Activated CD8-positive, alpha-beta T cell treated with anti-CD3 and anti-CD28 coated beads, Interleukin-2, amount 10 ng/mL, durations not matched to agents 7 days and 5 days (primary cell): ENCODE measurements around the gene STK11. TPM values are rescaled to one million over a fixed set of nuclear protein-coding genes. Genes with fewer than 3 reads are reported as not detected.

Source experiments
- ATAC-seq: fragments of 150-1000 bp; cut with Tn5 transposase; one replicate; pipeline ENCODE4 v1.10.0; 2021; ENCODE audit warnings: moderate library complexity
- CTCF ChIA-PET: fragments of 350-600 bp; sonication (Branson Sonifier 250); formaldehyde crosslinking; loops from one replicate; lab custom pipeline; 2021; ENCODE audit warnings: antibody characterized with exemption; lab: Charles Lee
- POLR2A ChIA-PET: fragments of 350-600 bp; sonication (Branson Sonifier 250); formaldehyde crosslinking; loops from one replicate; lab custom pipeline; 2021; ENCODE audit warnings: antibody characterized with exemption; lab: Charles Lee
- DNase-seq: peaks from one replicate; pipeline ENCODE4 v3.0.0-alpha.2; 2020
- H3K27ac Mint-ChIP-seq: one replicate; pipeline ENCODE4 v1.8.0; 2021; ENCODE audit warnings: mild to moderate bottlenecking, mixed read lengths
- H3K27me3 Mint-ChIP-seq: one replicate; pipeline ENCODE4 v1.8.0; 2021; ENCODE audit warnings: low read depth, mixed read lengths
- H3K36me3 Mint-ChIP-seq: one replicate; pipeline ENCODE4 v1.8.0; 2021; ENCODE audit warnings: low read depth, mixed read lengths
- H3K4me1 Mint-ChIP-seq: one replicate; pipeline ENCODE4 v1.8.0; 2021; ENCODE audit warnings: low read depth, mixed read lengths
- H3K4me3 Mint-ChIP-seq: one replicate; pipeline ENCODE4 v1.8.0; 2021; ENCODE audit warnings: mild to moderate bottlenecking, mixed read lengths
- H3K9me3 Mint-ChIP-seq: one replicate; pipeline ENCODE4 v1.8.0; 2022; ENCODE audit warnings: mixed read lengths; ENCODE audit not compliant: insufficient read depth
- total RNA-seq, 2 experiments: library from RNA; stranded (reverse); gene quantifications; one replicate each; pipeline ENCODE4 v1.2.3, GENCODE V29; 2021

The STK11 gene
- total RNA-seq, 2 experiments from 2014 or later, result 68.8 to 70.8 TPM

DNA sequence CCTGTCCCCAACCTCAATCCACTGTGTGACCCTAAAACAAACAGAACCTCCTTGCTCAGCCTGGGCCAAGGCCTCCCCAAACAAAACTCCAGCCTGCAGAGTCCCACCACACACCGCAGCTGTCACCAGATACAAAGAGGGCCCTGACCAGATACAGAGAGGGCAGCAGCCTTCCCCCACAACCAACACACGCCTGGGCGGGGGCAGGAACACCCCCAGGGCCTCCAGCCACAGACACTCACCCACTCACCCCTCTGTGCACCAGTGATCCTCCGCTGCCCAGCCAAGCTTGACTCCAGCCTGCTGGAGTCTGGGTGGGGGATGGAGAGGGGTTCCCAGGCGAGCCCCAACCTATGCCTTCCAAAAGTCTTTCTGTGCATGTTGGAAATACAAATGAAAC, 57.6 kb downstream of the STK11 start:
- Mint-ChIP-seq H3K9me3 (no peaks in the 10 kb centered on the region), H3K36me3 (peaks cover 30% of the 10 kb centered on the region), H3K4me1 (peaks cover 71% of the 10 kb centered on the region), H3K4me3 (peak overlapping the region; percentile 39), H3K27me3 (peaks cover 2% of the 10 kb centered on the region), H3K27ac (peak overlapping the region; percentile 72)
- ATAC-seq, result no peak
- CTCF ChIA-PET, result interaction anchor here (4.5 kb wide), 1 partner anchor 19 kb away, joined by 53 read pairs; no protein-coding TSS in a partner anchor
- POLR2A ChIA-PET, result interaction anchor here (2.1 kb wide), 1 partner anchor 19 kb away, joined by 7 read pairs; no protein-coding TSS in a partner anchor
- no peak for DNase-seq

DNA sequence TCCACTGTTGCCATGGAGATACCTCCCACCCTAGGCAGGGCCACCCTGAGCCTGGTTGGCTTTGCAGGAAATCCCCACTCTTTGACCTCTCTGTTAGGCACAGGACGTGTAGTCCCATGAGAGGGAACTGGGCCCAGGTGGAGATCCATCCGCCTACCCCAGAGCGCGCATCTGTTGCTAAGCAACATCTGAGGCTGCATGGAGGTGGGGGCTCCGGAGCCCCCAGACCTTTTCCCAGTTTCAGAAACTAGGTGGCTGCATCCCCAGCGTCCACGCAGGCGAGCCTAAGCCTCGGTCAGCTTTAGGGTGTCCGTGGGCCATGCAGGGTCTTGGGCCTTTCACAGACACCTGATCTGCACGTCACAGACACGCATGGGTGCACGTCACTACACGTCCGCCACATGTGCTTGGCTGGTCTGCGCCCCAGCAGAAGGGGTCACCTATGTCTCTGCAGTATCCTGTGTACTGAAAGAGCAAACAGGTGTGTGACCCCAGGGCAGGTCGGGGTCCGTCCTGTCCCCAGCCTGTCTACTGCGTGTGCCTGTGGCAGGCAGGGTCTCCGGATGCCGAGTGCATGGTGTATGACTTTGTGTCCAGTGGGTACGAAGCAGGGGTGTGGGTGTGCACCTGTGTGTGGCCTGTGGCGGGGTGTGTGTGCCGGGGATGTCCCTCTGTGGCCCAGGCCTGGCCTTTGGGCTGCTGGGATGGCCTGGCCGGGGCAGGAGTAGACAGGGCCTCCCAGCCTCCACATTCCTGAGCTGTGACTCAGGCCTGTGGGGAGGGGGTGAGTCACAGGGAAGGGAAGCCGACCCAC, 59.4 kb downstream of the STK11 start:
- ATAC-seq, result no peak
- H3K36me3 Mint-ChIP-seq, result peaks cover 18% of the 10 kb centered on the region
- POLR2A ChIA-PET, result interaction anchor here (1.2 to 3.0 kb wide), 2 partner anchors 12 to 14 kb away, joined by 4 to 10 read pairs; no protein-coding TSS in a partner anchor

DNA sequence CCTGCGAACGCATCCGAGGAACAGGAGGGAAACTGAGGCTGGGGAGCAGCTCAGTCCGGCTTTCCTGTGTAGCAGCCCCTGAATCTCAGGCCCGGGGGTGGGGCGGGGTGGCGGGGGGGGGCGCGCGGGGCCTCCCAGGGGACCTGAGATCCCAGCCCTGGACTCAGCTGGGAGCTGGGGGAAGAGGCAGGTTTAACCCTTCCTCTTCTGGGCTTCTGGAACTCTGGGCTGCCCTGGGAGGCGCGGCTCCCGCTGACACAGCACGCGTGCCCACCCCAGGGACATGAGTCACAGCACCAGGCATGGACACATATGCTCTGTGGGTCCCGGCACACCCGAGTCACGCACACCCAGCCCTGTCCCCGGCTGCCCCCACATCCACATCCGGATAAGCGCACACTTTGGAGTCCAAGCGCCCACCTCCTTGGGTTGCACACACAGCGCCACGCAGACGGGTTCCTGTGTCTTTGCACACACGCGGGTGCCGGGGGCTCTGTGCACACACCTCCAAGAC, 60.1 kb downstream of the STK11 start:
- H3K9me3 Mint-ChIP-seq, result no peaks in the 10 kb centered on the region
- H3K27me3 Mint-ChIP-seq, result peaks cover 2% of the 10 kb centered on the region
- H3K4me1 Mint-ChIP-seq, result peaks cover 65% of the 10 kb centered on the region
- ATAC-seq, result no peak
- peak overlapping the region; percentile 69 for H3K4me3 Mint-ChIP-seq
- ChIA-PET POLR2A (interaction anchor here (3.0 to 4.4 kb wide), 2 partner anchors 13 to 22 kb away, joined by 10 to 218 read pairs; partner anchors contain the start of gene ATP5F1D), CTCF (interaction anchor here (1.0 to 5.2 kb wide), 6 partner anchors 13 to 611 kb away, joined by 3 to 606 read pairs (median 6); partner anchors contain the start of gene ATP5F1D)
- peak; percentile 76 for DNase-seq
- peaks cover 25% of the 10 kb centered on the region for H3K36me3 Mint-ChIP-seq
- H3K27ac Mint-ChIP-seq, result peak overlapping the region; percentile 82

More for the DNA sequence above, 59.4 kb downstream of the STK11 start:
- Mint-ChIP-seq H3K4me1 (peaks cover 61% of the 10 kb centered on the region), H3K9me3 (no peaks in the 10 kb centered on the region), H3K27ac (peak overlapping the region; percentile 81), H3K27me3 (peaks cover 2% of the 10 kb centered on the region), H3K4me3 (peak overlapping the region; percentile 51)
- CTCF ChIA-PET, result interaction anchor here (4.5 to 5.2 kb wide), 2 partner anchors 21 kb away, joined by 53 to 606 read pairs; partner anchors contain the start of gene ATP5F1D
- DNase-seq, result no peak

DNA sequence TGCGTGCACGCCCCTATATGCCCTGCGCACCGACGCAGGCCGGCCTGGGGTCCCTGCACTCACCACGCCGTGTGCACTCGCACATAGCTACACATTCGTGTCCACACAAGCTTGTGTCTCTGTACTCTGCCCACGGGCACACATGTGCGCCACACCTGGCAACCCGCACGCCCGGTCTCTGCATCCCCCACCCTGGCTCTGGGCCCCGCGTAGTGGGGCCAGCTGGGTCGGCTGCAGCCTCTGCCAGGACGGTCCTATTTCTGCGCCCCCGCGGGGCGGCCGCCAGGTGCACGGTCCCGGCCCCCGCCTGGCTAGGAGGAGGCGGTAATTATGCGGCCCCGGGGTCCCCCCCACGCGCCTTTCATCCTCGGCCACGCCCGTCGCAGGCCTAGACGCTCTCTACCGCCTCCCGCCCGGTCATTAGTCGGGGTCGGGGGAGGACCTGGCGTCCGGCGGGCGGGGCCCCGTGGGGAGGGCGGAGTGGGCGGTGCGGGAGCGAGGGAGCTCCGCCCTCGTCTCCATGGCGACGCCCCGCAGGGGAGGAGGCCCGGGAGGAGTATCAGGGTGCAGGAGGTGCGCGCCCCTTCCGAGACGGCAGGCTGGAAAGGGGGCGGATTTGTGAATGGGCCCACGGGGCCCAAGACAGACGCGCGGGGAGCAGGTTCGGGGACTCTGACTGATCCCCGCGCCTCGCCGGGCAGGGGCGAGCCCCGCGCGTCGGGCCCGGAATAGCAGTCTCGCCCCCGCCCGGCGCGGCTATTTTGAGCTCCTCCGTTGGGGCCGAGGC, 60.7 kb downstream of the STK11 start:
- DNase-seq (peak; percentile 93), ATAC-seq (peak; percentile 50)
- H3K9me3 Mint-ChIP-seq, result no peaks in the 10 kb centered on the region
- peaks cover 70% of the 10 kb centered on the region for H3K4me1 Mint-ChIP-seq
- ChIA-PET POLR2A (interaction anchor here (0.7 to 4.4 kb wide), 6 partner anchors 9 to 192 kb away, joined by 3 to 218 read pairs (median 4); partner anchors contain the start of genes ATP5F1D and FAM174C), CTCF (interaction anchor here (0.7 to 5.2 kb wide), 24 partner anchors 9 to 610 kb away, joined by 3 to 606 read pairs (median 4); partner anchors contain the start of genes ARHGAP45, ATP5F1D and FAM174C)
- peak overlapping the region; percentile 82 for H3K27ac Mint-ChIP-seq
- peak overlapping the region; percentile 69 for H3K4me3 Mint-ChIP-seq
- peaks cover 32% of the 10 kb centered on the region for H3K36me3 Mint-ChIP-seq
- H3K27me3 Mint-ChIP-seq, result peaks cover 2% of the 10 kb centered on the region

DNA sequence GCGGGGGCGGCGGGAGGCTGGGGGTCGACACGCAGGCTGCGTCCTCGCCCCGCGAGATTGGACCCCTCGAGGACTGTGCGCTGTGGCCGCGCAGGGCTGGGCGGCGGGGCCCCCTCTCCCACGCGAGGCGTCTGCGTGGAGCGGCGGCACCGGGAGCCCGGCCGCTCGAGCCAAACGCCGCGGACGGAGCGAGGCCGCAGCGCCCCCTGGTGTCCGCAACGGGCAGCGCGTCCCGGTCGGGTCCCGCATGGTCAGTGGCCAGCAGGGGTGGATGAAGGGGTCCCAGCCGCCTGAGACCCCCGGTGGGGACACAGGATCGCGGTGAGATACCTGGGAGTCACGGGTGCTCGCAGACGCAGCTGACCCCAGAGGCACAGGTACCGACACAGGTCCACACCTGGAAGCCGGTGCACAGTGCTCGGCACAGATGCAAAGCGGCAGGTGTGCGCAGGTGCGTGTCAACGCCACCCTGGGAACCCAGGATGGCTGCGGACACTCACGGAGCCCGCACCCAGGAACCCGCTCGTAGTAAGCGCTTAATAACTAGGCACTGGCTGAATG, 61.4 kb downstream of the STK11 start:
- H3K4me3 Mint-ChIP-seq, result peak overlapping the region; percentile 54
- H3K9me3 Mint-ChIP-seq, result no peaks in the 10 kb centered on the region
- DNase-seq (peak; percentile 80), ATAC-seq (peak; percentile 7)
- POLR2A ChIA-PET, result interaction anchor here (0.7 to 4.4 kb wide), 6 partner anchors 8 to 192 kb away, joined by 3 to 218 read pairs (median 4); partner anchors contain the start of genes ATP5F1D and FAM174C
- H3K36me3 Mint-ChIP-seq, result peaks cover 33% of the 10 kb centered on the region
- peaks cover 2% of the 10 kb centered on the region for H3K27me3 Mint-ChIP-seq
- CTCF ChIA-PET, result interaction anchor here (0.9 to 5.2 kb wide), 22 partner anchors 8 to 609 kb away, joined by 3 to 606 read pairs (median 4); partner anchors contain the start of genes ARHGAP45, ATP5F1D and FAM174C
- no peak overlapping the region for H3K27ac Mint-ChIP-seq
- peaks cover 70% of the 10 kb centered on the region for H3K4me1 Mint-ChIP-seq

DNA sequence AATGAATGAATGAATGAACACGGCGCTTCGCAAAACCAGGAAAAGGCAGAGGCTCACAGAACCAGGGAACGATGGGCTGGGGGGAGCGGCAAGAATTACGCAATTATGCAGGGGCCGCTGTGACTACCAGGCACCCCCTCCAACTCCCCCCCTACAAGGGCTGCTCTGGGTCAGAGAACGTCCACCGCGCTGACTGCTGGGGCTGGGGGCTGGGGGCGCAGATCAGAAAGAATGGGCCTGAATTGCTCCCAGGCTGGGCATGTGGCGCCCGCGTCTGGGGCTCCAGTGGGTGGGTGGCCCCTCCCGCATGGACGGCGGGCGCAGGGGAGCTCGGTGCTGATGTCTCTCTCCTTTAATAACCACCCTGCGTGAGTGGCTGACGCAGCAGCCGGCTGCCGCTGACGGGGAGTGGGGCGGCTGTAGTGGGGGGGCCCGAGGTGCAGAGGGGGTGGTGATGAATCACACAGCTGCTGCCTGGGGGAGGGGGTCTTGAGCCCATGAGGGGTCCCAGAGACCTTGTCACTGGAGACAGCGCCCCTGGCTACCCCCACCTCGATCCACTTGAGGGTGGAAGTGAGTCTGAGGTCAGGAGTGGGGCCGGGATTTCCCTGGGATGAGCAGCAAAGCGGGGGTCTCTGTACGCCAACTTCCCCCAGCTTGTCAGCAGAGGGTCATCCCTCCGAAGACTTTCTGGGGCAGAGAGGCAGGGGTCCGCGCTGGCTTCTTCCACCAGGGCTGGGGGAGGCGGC, 62.1 kb downstream of the STK11 start:
- Mint-ChIP-seq H3K9me3 (no peaks in the 10 kb centered on the region), H3K27me3 (peaks cover 2% of the 10 kb centered on the region), H3K4me1 (peaks cover 72% of the 10 kb centered on the region), H3K4me3 (peak overlapping the region; percentile 54), H3K36me3 (peaks cover 39% of the 10 kb centered on the region), H3K27ac (no peak overlapping the region)
- DNase-seq, result no peak
- CTCF ChIA-PET, result interaction anchor here (1.3 to 5.2 kb wide), 5 partner anchors 8 to 137 kb away, joined by 3 to 606 read pairs (median 18); partner anchors contain the start of genes ATP5F1D and FAM174C
- POLR2A ChIA-PET, result interaction anchor here (1.1 to 4.4 kb wide), 4 partner anchors 10 to 188 kb away, joined by 4 to 218 read pairs (median 42); partner anchors contain the start of gene ATP5F1D
- no peak for ATAC-seq

DNA sequence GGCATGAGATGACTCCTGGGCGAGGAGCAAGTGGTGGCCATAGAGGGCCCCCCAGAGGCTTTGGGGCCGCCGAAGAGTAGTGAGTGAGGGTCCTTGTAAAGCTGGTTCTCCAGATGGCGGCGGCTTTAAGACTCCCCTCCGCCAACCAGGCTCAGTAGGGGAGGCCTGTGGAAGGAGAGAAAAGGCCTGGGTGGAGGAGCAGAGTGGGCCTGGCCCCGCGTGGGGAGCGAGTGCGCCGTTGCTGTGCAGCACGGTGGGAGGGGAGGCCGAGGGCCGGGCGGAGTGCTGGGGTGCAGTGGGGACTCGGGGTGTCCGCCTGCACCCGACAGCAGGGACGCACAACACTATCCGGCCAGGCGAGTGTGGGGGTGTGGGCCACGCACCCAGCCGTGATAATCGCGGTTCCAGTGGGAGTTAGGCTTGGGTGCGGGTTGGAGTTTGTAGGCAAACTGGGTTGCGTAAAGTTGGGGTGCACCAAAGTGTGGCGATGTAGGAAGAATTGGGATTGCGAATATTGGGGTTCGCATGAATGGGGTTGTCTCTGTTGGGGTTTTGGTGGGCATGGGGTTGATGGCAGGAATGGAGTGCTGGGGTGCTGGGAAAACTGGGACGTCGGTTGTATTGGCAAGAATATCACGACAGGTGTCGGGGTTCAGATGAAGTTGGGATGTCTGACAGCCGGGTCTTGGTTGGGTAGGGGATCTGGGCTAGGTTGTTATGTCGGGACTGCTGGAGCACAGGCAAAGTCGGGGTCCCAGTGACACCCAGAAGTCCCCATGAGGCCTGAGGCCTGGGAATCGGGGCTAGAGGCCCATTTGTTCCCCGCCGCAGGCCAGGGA, 62.9 kb downstream of the STK11 start:
- ATAC-seq, result no peak
- DNase-seq, result no peak

DNA sequence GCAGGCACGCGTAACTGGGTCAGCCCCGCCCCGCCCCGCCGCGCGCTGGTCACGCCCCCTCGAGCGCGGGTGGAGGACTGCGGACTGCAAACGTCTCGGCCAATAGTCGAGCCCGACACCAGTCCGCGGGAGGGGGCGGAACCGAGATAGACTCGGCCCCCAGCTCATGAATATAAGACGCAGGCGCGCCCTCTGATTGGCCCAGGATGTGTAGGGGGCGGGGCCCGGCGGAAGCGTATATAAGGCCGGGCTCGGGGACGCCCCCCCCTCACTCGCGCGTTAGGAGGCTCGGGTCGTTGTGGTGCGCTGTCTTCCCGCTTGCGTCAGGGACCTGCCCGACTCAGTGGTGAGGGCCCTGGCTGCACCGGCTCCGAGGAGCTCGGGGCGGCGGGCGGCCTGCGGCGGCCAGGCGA, 63.5 kb downstream of the STK11 start, which contains the start of gene CIRBP:
CIRBP (plus strand) TSS at position 268 of the 413 bp plus-strand sequence. CDS start 1,602 bp downstream, outside the sequence.
- ChIA-PET POLR2A (interaction anchor here (0.5 to 4.4 kb wide), 46 partner anchors 8 to 781 kb away, joined by 3 to 218 read pairs (median 5); partner anchors contain the start of genes ABCA7, ARHGAP45, ATP5F1D and CNN2), CTCF (interaction anchor here (0.8 to 5.2 kb wide), 5 partner anchors 9 to 47 kb away, joined by 3 to 606 read pairs (median 4); partner anchors contain the start of gene ATP5F1D)
- Mint-ChIP-seq H3K4me3 (peak within 1 kb of the TSS; percentile 83), H3K27ac (peak within 1 kb of the TSS; percentile 90), H3K4me1 (peaks cover 75% of the 10 kb centered on the region), H3K27me3 (peaks cover 2% of the 10 kb centered on the region), H3K9me3 (no peaks in the 10 kb centered on the region), H3K36me3 (peaks cover 51% of the 10 kb centered on the region)
- DNase-seq (peak; percentile 100), ATAC-seq (peak; percentile 76)

More for the DNA sequence above, 62.9 kb downstream of the STK11 start:
- H3K27ac Mint-ChIP-seq, result peak overlapping the region; percentile 85
- peaks cover 44% of the 10 kb centered on the region for H3K36me3 Mint-ChIP-seq
- H3K27me3 Mint-ChIP-seq, result peaks cover 2% of the 10 kb centered on the region
- H3K4me1 Mint-ChIP-seq, result peaks cover 70% of the 10 kb centered on the region
- POLR2A ChIA-PET, result interaction anchor here (0.6 to 4.4 kb wide), 38 partner anchors 9 to 781 kb away, joined by 3 to 218 read pairs (median 6); partner anchors contain the start of genes ARHGAP45, ATP5F1D and CNN2
- no peaks in the 10 kb centered on the region for H3K9me3 Mint-ChIP-seq
- CTCF ChIA-PET, result interaction anchor here (0.8 to 5.2 kb wide), 6 partner anchors 9 to 46 kb away, joined by 3 to 606 read pairs (median 4); partner anchors contain the start of gene ATP5F1D
- peak overlapping the region; percentile 64 for H3K4me3 Mint-ChIP-seq
